Measurements from ENCODE around the gene CTTNBP2.

Gene CTTNBP2

GRCh38 chr7:117824592-117824991 lies 48.6 kb downstream of the CTTNBP2 start:
- in situ Hi-C loops (cut with MboI; ENCODE audit: low sequenced_read_pairs): no loop called here

GRCh38 chr7:117819558-117819957 lies 53.7 kb downstream of the CTTNBP2 start:
- in situ Hi-C loops (cut with MboI; ENCODE audit: low sequenced_read_pairs): no loop called here

DNA sequence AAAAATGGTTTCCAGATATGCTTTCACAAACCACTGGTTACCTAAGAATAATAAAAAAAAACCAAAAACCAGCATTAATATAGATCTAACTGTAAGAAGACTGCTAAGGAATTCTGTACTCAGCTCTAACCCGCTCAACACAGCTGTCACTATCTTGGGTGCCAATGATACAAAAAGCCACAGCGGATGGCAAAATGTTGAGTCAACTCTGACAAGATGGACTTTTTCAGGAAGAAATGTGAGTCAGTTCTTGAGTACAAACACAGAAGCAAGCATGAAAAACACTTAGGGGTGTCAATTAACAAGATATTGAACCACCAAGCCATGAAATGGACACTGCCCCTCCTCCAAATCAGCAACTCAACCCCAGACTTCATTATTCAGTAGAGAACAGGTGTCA lies 55.0 kb downstream of the CTTNBP2 start:
- in situ Hi-C loops (cut with MboI; ENCODE audit: low sequenced_read_pairs): no loop called here

GRCh38 chr7:117816727-117817126 lies 56.5 kb downstream of the CTTNBP2 start:
- in situ Hi-C loops (cut with MboI; ENCODE audit: low sequenced_read_pairs): no loop called here

GRCh38 chr7:117811696-117812095 lies 61.5 kb downstream of the CTTNBP2 start:
- in situ Hi-C loops (cut with MboI; ENCODE audit: low sequenced_read_pairs): no loop called here

DNA sequence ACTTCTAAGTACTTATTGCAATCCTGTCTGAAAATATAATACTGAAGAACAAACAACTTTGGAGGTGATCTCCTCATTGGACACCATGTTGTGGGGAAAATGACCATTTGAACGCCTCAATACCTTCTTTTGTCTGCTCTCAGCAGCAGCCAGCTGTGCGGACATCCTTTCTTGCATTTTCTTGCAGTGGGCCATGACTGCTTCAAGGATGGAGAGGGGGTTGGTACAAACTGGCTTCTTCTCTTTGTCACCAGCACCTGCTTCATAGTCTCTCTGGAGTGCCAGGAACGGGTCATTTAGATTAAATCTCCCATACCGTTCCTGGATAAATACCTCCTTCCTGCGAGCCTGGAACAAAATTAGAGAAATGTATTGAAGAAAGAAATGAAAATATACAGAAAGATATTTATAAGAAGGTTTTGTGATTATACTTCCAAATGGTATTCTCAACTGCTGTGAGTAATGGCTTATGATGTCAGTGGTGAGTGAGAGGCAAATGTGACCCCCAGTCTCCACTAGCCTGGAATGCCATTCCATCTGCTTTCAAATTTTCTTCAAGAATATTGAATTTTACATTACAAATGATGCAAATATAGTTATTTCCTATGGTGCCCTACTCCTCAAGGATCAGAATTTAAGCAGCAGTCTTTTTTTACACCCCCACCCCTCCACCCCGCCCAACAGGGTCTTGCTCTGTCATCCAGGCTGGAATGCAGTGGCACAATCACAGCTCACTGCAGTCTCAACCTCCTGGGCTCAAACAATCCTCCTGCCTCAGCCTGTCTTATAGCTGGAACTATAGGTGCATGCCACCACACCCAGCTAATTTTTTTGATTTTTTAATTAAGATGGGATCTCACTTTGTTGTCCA lies 62.4 kb downstream of the CTTNBP2 start:
- in situ Hi-C loops (cut with MboI; ENCODE audit: low sequenced_read_pairs): no loop called here

DNA sequence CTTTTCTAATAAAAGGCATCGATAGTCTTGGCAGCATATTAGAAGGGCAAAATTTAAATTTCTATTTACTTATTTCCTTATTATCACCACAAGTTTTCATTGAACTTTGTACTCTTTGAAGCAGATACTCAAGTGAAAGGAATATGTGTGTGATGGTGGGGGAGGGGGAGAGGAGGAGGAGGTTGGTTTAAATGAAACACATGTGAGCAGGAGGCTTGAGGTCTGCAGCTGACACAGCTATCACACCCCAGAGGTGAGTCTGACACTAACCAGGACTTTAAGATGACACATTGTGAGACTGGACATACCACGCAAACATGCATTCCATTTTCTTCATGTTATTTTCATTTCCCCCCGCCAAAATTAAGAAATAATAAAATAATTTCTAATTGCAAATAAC lies 63.3 kb downstream of the CTTNBP2 start:
- in situ Hi-C loops (cut with MboI; ENCODE audit: low sequenced_read_pairs): no loop called here

GRCh38 chr7:117808910-117809705 lies 64.1 kb downstream of the CTTNBP2 start:
- in situ Hi-C loops (cut with MboI; ENCODE audit: low sequenced_read_pairs): no loop called here

DNA sequence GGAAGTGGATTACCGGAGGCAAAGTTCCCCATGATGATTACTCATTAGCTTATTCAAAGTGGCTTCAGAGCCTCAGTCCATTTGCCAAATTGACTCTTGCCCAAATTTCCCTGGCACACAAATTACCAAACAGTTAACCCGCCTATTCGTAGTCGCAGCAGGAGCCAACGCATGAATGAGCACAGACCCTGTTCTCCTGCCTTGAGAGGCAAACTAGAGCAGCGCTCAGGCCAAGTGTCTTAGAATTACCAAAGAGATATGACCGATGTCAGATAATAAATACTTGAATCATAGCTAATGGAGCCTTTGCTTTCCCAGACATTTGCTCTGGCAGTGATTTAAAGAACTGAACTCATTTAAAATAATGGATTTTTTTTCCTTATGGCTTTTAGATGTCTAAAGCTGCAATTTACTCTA lies 64.9 kb downstream of the CTTNBP2 start:
- in situ Hi-C loops (cut with MboI; ENCODE audit: low sequenced_read_pairs): no loop called here

DNA sequence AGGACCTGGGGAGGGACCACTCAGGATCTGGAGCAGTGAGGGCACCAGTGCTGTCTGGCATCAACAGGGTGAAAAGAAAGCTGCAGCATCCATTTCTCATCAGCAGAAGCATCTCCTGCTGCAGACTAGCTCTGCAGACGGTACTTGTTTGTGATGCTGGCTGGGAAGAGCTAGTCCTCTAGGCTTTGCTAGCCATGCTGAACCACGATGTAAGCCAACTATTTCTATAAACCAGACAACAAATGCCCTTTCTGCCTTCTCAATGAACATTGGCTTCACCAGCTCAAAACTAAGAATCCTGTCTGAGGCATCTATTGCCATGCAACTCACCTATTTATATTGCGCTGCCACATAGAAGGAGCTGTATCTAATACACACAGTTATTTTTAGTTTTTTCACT lies 65.6 kb downstream of the CTTNBP2 start:
- in situ Hi-C loops (cut with MboI; ENCODE audit: low sequenced_read_pairs): no loop called here

GRCh38 chr7:117806011-117806410 lies 67.2 kb downstream of the CTTNBP2 start:
- in situ Hi-C loops (cut with MboI; ENCODE audit: low sequenced_read_pairs): no loop called here

DNA sequence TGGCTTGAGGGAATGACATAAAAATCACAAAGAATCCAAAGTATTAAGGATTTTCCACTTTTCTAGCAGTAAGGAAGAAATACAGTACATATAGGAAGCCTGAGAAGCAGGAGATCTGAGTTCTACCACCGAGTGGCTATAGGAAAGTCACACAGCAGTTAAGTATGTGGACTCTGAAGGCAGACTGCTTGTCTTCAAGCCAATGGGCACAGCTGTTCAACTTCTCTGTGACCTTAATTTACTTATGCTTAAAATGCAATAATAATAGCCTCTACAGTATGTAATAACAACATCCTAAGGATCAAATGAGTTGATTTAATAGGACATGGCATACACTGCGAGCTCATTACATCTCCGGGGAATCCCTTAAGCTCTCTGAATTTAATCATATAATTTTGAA lies 68.0 kb downstream of the CTTNBP2 start:
- in situ Hi-C loops (cut with MboI; ENCODE audit: low sequenced_read_pairs): no loop called here

DNA sequence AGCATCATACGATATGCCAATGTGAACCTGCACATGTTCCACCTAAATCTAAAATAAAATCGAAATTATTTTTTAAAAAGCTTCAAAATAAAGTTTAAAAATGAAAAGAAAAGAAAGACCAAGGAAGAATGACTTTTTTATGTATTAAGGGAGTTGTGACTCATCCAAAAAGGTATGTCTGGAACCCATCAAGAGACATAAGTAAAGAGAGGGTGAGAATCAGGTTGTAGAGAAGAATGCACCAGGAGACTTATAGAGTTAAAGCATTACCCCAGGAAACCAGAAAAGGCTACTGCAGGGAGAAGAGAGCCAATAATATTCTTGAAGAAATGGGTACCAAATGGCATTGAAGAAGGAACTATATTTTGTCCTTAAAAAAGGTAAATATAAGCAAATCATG lies 69.8 kb downstream of the CTTNBP2 start:
- in situ Hi-C loops (cut with MboI; ENCODE audit: low sequenced_read_pairs): no loop called here

DNA sequence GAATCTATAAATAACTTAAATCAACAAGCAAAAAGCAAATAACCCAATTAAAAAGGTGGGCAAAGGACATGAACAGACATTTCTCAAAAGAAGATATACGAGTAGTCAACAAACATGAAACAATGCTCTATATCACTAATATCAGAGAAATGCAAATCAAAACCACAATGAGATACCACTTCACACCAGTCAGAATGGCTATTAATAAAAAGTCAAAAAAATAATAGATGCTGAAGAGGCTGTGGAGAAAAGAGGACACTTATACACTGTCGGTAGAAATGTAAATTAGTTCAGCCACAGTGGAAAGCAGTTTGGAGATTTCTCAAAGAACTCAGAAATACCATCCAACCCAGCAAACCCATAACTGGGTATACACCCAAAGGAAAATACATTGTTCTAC lies 70.6 kb downstream of the CTTNBP2 start:
- in situ Hi-C loops (cut with MboI; ENCODE audit: low sequenced_read_pairs): no loop called here

DNA sequence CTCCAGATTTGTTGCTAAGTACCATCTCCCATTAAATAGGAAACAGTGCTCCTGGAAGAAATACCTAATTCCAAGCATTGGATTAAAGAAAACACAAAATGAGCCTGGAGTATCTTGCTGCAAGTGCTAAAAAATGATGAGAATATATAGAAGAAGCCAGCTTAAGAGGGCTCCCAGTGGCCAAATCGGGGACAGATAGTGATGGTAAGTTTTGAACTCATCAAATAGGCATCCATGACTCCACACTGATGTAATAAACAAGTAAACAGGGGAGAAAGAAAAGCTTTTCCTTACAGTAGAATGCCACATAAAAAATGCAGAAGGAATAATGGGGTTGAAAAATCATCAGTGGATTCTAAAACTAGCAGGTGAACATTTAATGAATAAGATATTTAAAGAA lies 72.4 kb downstream of the CTTNBP2 start:
- in situ Hi-C loops (cut with MboI; ENCODE audit: low sequenced_read_pairs): no loop called here

DNA sequence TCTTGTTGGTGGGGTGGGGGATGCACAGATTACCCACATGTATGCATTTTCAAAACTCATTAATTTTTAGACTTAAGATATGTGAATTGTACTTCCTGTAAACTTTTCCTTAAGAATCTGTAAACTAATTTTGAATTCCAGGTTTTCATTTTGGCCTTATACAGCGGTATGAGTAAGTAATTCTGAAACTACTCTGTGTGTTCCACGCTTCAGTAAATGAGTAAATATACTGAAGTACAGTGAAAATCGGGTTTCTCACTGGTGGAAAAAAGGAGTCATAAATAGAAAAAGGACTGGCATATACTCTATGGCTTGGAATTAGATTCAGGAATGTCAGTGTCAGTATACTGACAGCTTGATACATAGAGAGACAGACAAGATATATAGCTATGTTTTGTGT lies 72.8 kb downstream of the CTTNBP2 start:
- in situ Hi-C loops (cut with MboI; ENCODE audit: low sequenced_read_pairs): no loop called here

GRCh38 chr7:117796889-117797288 lies 76.4 kb downstream of the CTTNBP2 start:
- in situ Hi-C loops (cut with MboI; ENCODE audit: low sequenced_read_pairs): no loop called here

GRCh38 chr7:117793976-117794375 lies 79.3 kb downstream of the CTTNBP2 start:
- in situ Hi-C loops (cut with MboI; ENCODE audit: low sequenced_read_pairs): no loop called here

DNA sequence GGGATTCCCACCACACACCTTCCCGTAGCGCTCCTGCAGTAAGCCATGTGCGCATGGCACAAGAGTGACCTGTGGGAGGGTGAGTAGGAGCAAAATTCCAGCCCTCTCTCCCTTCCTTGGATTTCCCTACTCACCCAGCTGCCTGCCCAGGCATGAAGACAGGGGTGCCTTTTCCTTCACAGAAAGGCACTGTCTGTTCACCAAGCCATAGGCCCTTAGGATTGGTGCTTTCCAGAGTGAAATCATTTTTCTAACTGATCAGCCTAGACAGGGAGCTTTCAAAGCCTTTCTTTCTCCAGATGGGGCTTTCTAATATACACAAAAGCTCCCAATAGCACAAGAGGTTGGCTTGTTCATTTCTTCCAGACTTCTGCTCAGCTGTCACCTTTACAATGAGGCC lies 79.7 kb downstream of the CTTNBP2 start:
- in situ Hi-C loops (cut with MboI; ENCODE audit: low sequenced_read_pairs): no loop called here

- in situ Hi-C loops (cut with MboI; ENCODE audit: low sequenced_read_pairs): no loop called here
Observed at GRCh38 chr7:117791877-117792780, 81.1 kb downstream of the CTTNBP2 start.

- in situ Hi-C loops (cut with MboI; ENCODE audit: low sequenced_read_pairs): no loop called here
Observed at GRCh38 chr7:117790731-117791130, 82.5 kb downstream of the CTTNBP2 start.

Measured in HL-60/S4 treated with retinoic acid at 250 ng/mL for 4 days and 3 days (cell line).